GM18499 (cell line): ENCODE measurements around the gene ZFYVE19.
"Not testable (repeated sequence)": the region's sequence is repeated elsewhere in the genome, so short reads cannot be mapped to it uniquely, and the experiment has no call there.

Experiments
- ATAC-seq: cut with Tn5 transposase; IDR thresholded peaks from one replicate; pipeline ENCODE4 v1.9.1; 2021; ENCODE audit warnings: moderate number of reproducible peaks; ENCODE audit not compliant: insufficient read depth, unreplicated experiment

Gene ZFYVE19

DNA sequence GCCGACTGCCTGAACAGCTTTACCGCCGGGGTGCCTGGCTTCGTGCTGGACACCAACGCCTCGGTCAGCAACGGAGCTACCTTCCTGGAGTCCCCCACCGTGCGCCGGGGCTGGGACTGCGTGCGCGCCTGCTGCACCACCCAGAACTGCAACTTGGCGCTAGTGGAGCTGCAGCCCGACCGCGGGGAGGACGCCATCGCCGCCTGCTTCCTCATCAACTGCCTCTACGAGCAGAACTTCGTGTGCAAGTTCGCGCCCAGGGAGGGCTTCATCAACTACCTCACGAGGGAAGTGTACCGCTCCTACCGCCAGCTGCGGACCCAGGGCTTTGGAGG is 37.8 kb downstream of the ZFYVE19 start:
- ATAC-seq = no peak

DNA sequence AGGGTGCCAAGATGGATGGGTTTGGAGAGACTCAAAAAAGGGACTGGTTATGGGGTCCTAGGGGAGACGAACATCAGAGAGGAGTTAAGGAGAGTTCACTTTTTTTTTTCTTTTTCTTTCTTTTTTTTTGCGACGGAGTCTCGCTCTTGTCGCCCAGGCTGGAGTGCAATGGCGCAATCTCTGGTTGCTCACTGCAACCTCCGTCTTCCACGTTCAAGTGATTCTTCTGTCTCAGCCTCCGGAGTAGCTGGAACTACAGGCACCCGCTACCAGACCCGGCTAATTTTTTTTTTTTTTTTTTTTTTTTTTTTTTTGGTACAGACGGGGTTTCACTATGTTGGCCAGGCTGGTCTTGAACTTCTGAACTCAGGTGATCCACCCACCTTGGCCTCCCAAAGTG is 38.1 kb downstream of the ZFYVE19 start:
- ATAC-seq = no peak

DNA sequence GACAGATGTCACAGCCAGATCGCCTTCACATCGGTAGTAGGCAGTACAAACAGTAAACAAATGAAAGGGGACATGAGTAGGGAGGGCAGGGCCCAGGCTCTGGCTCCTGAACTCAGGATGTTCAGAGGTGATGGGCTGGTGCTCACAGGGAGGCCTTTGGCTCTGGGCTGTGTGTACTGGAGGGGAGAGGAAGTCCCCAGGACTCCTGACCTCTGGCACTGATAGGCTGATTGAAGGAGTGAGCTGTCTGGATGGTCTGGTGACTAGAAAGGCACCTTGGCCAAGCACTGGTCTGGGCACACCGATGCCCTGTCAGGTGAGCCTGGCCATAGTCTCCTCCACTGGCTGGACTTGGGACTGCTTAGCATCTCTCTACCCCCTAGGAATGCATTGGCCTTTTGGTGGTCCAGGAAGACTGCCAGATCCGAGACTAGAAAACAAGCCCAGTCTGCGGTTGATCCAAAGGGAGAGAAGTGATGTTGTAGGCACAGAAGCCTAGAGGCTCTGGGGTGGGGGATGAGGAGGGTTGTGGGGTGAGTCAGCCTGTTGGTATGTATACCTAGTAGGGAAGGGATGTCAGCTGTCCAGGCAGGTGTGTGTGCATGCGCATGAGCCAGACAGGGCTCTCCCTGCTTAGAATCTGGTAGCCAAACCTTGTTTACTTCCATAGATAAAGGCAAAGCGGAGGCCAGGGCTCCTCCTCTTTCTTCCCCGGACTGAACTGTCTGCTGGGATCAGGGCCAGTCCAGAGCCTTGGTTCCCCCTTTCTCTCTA is 38.8 kb downstream of the ZFYVE19 start:
- ATAC-seq = no peak

DNA sequence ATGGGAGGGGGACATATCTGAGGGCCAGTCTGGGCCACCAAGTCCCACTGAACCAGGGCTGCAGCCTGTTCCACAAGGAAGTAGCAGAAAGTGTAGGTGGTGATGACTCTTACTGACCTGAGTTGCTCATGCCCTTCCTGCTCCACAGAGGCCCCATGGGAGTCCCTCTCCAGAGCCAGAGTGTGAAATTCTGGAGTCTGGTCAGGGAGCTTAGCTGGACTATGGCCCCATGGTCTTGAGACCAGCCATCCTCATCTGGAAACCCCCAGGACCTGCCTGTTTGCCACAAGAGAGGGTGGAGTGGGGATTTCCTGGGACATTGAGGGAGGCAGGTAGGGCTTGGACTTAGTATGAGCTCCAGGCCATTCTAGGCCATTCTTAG is 39.9 kb downstream of the ZFYVE19 start:
- ATAC-seq = no peak

DNA sequence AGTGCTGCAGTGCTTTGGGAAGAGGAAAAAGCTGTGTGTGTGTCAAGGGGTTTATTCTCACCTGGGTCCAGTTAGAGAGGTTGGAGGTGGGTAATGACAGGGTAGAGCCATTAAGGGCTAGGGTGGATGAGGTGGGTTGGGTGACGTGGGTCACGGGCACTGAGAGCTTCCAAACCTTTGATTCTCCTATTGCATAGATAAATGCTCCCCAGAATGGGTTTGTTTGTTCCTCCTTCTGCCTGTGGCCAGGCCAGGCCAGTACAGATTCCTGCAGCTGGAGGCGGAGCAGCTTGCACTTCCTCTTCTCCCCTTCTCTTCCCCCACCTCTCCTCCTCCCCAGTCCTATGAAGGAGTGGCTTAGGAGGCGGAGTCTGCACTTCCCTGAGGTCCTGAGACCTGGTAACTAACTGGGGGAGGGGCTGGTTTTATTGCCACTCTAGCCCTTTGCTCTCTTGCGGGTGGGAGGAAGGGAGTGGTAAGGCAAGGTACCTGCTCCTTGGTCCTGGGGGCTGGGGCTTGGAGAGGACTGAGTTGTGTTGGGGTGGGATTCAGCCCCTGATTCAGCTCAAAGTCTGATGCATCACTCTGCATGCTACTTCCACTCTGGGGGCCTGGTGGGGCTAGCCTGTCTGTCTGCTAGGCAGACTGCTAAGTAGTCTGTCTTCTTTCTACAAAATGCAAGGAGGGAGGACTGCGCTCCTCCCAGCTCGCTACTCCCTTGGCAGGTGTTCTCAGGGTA is 40.5 kb downstream of the ZFYVE19 start:
- ATAC-seq = no peak

DNA sequence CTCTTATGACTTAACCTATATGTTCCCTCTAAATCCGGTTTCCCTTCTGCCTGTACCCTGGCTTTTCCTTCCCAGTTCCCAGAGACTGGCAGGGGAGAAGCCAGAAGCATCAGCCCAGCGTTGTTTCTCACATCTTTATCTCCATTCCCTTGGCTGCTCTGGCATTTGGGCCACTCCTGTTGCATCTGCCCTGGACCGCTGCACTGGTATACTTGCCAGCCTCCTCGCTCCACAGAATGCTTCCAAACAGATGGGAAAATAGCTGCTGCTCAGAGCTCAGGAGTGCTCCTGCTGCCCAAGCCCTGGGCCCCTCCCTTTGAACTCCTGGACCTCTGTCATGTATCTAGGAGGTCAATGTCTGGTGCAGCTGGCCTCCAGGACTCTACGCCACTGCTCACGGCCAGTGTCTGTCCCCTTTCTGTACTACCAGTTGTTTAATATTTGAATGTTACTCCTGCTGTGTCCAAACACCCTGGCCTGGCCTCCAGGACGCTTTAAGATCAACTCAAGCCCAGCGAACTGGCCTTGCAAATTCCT is 43.8 kb downstream of the ZFYVE19 start:
- no peak for ATAC-seq

GRCh38 chr15:40852529-40852928 is 45.6 kb downstream of the ZFYVE19 start:
- no peak for ATAC-seq

- no peak for ATAC-seq
These were observed 46.5 kb downstream of the ZFYVE19 start for GRCh38 chr15:40853241-40853890.

DNA sequence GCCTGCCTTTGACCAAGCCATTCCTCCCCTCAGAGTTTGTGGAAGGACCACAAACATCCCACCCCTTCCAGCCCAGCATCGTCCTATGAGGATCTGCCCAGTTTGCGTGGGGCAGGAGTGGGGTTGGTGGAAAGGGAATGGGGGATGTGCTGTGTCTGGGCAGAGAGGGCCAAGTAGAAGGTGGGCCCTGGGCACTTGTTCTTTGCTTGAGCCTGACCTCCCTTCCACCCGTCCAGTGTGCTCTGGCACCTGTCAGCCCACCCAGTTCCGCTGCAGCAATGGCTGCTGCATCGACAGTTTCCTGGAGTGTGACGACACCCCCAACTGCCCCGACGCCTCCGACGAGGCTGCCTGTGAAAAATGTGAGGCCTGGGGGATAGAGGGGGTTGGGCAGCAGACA is 47.3 kb downstream of the ZFYVE19 start:
- ATAC-seq = no peak

DNA sequence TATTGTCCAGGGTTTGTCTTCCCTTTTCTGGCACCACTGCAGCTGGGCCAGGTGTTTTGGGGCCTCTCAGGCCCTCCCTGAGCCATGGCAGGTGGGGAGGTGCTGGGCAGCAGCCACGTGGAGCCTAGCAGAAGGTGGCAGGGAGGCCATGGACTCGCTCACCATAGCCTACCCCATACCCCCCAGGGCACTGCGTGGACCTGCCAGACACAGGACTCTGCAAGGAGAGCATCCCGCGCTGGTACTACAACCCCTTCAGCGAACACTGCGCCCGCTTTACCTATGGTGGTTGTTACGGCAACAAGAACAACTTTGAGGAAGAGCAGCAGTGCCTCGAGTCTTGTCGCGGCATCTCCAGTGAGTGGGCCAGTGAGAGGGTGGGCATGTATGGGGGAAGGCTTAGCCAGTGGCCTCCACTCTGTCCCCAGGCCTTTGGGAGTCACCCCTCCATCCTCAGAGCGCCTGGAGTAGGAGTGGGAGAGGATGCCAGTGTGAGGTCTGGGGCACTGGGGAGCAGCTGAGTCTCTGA is 48.9 kb downstream of the ZFYVE19 start:
- no peak for ATAC-seq

DNA sequence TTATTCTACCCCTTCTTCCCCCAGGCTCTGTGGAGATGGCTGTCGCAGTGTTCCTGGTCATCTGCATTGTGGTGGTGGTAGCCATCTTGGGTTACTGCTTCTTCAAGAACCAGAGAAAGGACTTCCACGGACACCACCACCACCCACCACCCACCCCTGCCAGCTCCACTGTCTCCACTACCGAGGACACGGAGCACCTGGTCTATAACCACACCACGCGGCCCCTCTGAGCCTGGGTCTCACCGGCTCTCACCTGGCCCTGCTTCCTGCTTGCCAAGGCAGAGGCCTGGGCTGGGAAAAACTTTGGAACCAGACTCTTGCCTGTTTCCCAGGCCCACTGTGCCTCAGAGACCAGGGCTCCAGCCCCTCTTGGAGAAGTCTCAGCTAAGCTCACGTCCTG is 49.9 kb downstream of the ZFYVE19 start:
- ATAC-seq = no peak

- ATAC-seq = no peak
These were observed 50.9 kb downstream of the ZFYVE19 start for GRCh38 chr15:40857601-40858341.

DNA sequence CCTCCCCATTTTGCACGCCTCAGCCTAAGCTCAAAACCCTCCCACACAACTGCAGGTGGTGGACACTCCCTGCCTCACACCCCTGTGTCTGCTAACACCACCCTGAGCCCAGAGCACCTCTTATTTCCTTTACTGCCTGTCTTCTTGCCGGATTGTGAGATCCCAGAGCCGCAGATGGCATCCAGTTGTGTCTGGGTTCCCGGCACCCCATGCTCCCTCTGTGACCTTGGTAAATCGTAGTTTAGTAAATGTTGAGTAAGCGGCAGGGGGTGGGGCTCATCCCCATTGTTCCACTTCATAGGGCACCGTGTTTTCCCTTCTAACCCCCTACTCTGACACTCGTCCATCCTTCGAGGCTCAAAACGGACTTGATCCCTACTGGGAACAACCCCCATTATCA is 51.8 kb downstream of the ZFYVE19 start:
- ATAC-seq = no peak

DNA sequence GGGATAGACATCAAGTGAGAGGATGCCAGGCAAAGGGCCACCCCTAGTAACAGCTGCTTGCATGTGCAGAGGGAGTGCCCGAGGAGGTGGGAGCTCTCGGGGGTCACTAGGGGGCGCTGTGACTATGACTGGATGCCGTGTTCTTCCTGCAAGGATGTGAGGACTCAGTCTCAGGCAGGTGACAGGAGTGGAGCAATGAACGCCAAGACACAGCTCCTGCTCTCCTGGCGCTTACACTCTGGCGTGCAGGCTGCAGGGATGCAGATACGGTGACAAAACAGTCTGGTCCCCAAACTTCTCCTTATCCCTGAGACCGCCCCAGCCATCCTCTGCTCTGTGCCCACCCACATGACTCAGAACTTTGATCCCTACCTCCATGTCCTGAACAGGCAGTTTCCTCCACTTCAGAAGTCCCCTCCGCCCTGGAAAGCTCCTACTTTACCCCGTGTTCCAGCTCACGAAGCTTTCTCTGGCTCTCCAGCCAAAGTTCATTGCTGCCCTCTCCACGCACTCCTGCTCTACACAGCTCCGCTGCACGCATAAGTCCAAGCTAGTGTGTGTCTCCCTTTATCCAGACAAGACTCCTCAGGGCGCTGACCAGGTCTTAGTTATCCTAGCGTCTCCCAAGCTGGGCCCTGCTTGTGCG is 52.4 kb downstream of the ZFYVE19 start:
- no peak for ATAC-seq

GRCh38 chr15:40861147-40861546 is 54.3 kb downstream of the ZFYVE19 start:
- not testable (repeated sequence) for ATAC-seq

DNA sequence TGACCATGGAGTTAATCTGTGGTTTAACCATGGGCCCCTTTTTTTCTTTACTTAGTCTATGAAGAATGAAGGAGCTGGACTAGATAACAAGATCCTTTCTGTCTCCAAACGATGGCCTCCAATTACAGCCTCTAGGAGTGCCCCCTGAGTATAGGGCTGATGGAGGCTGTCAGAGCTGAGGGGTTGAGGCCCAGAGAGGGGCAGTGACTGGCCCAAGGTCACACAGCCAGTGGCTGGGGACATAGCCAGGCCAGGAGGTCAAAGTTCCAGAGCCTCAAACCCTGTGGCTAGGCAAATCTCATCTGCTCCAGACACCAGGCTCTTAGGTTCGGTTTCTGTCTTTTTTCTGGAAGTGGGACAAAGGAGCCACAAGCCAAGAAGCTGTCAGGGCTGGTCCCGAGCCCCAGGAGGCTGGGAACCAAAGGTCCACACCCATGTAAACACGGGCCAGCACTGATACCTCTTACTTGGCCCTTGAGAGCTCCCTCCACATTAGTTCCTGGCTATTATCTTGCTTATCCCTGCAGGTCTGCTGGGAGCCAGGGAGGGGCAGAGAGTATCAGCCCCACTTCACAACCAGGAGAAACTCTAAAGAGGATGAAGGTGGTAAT is 56.9 kb downstream of the ZFYVE19 start:
- ATAC-seq = no peak
